Stimulated activated CD8-positive, alpha-beta memory T cell treated with anti-CD3 and anti-CD28 coated beads, Interleukin-12 subunit alpha, Interleukin-12 subunit beta, amount 100 ng/mL, for 4 hours (primary cell): ENCODE measurements around the gene KIF19.

ENCODE experiments used
- DNase-seq: peaks from one replicate; pipeline ENCODE4 v3.0.0-alpha.2; 2020; ENCODE audit warnings: low read depth

Gene KIF19

DNA sequence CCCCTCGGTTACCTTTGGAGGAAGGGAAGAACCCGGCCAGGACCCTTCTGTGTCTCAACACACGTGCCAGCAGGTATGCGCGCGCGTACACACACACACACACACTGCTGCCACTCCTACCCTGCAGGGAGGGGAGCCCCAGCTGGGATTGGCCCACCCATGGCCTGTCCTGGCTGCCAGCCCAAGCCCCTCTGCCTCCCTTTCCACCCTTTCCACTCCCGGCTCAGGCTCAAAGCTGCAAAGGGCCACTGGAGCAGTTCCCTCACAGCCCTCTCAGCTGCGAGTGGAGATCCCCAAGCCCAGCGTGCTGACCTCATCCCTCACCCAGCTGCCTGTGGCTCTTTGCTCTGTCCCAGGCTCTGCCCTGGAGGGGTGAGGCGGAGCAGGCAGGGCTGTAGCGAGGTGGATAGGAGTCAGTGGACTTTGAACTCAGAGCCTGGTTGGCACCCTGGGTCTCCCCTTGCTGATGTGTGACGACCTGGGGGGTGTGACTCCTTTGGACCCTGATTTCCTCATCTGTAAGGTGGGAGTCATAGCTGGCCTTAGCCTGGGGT, 14.5 kb downstream of the KIF19 start:
- DNase-seq = no peak

DNA sequence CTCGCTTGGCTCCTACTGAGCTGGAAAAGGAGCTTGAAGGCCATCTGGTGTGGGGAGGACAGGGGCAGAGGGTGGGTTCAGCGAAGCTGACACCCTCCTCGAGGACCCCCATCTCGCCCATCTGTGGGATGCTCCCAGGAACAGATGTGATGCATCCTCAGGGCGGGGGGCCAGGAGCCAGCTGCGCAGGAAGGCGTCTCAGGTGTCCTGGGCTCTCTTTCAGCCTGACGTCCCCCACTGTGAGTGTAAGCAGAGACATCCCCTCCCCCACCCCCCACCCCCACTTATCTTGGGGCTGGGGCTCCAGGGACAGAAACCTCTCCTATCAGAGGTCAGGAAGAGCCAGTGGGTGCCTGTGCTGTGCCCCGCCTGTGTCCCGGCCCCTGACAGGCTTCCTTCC, 16.2 kb downstream of the KIF19 start:
- DNase-seq = no peak

DNA sequence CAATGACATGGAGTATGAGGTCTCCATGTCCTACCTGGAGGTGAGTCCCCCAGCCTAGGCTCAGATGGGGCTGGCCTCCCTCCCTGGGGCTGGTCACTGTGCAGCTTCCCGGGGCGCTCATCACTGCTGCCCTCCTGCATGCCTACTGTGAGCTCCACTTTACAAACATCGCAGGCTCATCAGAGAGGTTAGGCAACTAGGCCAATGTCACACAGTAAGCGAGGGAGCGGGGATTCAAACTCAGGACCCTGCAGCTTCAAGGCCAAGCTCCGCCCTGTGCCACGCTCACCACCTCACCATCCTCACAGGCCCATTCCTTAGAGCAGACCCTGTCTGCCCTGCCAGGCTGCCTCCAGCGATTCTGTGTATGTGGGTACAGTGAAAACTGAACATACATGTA, 17.1 kb downstream of the KIF19 start:
- DNase-seq = no peak

DNA sequence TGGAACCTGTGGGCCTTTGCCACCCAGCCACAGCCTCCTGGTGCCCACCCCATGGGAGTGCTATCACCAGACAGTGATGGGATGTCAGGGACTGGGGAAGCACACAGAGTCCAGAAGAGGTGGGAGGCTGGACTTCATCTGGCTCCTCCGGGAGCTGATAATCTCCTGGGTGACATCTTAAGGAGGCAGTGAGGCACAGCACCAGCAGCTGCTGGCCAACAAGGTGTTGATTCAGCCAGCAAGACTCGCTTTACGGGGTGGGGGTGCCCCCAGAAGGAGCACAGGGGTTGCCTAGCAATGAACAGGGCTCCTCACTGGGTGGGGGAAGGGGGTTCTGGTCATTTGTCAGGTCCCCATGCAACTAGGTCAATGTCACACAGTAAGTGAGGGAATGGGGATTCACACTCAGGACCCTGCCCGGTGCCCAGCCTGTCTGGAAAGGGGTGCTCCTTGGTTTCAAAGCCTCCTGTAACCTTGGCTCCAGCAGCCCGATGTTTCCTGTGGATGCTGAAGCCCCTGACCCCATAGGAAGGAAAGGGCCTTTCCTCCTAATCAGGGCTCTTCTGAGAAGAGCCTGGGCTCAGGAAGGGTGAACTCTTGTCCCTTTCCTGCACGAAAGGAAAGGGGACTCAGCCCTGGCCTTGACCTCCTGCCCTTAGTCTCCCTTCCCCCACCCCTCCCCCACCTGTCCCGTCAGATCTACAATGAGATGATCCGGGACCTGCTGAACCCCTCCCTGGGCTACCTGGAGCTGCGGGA, 17.7 kb downstream of the KIF19 start:
- DNase-seq = no peak

DNA sequence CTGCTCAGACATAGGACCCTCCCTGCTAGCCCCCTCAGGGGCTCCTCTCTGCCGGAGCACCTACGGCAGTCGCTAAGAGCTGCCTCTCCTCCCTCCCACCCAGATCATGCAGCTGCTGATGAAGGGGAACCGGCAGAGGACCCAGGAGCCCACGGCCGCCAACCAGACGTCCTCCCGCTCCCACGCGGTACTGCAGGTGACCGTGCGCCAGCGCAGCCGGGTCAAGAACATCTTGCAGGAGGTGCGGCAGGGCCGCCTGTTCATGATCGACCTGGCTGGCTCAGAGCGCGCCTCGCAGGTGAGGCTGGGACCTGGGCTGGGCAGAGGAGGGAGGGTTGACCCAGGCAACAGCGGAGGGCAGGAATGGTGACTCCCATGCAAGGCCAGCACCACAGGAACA, 18.6 kb downstream of the KIF19 start:
- DNase-seq = no peak

DNA sequence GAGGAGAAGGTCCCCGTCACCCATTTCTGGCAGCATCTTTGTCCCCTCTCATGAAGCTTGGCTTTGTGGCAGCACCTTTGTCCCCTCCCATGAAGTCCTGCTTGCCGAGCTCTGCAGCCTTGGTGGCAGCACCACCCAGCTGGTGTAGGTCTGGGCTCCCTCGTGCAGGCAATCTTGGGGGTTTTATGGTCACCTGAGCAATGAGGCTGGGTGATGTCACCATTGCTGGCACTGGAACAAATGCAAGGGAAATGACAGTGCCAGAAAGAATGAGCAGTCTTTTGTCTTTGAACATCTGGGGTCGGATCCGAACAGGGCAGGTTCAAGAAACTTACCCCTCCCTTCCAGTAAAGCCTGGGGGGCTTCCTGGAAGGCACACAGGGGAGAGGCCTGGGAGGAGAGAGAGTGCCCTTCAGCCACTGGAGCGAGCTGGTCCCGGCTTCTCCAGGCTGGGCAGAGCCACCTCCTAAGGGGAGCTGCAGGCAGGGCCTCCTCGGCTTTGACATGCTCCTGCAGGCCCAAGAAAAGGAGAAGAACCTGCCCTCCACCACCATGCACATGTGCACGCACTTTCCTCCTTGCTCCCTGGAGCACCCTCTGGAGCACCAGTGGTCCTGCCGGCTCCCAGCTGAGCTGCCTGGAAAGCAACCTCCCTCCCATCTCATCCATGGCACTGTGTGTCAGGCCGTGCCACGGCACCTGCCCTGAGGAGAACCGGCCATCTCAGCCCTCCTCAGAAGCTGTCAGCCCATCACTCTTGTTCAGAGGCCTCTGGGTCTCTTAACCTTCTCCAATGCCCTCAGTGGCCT, 19.6 kb downstream of the KIF19 start:
- no peak for DNase-seq

DNA sequence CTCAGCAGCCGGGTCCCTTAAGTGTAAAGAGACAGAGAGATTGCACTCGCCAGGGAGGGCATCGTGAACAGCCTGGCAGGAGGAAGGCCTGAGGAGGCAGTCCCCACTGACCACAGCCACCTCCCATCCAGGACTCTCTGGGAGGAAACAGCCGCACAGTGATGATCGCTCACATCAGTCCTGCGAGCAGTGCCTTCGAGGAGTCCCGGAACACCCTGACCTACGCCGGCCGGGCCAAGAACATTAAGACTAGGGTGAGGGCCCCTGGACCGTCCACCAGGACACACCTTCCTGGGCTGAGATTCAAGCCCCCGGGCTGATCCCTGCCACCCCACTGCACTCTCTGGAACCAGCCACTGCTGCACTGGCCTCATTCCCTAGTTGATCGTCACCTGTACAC, 21.6 kb downstream of the KIF19 start:
- no peak for DNase-seq

DNA sequence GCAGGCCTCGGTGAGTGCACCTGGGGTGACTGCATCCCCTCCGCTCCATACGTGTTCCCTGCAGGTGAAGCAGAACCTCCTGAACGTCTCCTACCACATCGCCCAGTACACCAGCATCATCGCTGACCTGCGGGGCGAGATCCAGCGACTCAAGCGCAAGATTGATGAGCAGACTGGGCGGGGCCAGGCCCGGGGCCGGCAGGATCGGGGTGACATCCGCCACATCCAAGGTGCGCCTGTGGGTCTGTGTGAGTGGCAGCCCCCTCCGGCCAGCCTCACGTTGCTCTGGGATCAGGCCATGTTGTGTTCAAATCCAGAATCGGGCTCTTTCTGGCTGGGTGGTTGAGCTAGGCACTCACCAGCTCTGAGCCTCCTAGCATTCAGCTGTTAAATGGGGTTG, 23.1 kb downstream of the KIF19 start:
- DNase-seq = no peak

DNA sequence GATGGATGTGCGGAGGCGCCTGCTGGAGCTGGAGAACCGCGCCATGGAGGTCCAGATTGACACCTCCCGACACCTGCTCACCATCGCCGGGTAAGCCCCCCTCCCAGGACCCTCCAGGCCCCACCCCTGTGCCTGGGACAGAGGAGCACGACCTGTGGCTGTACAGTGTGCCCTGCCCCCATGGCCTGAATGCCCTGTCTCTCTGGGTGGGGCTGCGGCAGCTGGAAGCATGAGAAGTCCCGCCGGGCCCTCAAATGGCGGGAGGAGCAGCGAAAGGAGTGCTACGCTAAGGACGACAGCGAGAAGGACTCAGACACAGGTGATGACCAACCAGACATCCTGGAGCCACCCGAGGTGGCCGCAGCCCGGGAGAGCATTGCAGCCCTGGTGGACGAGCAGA, 24.5 kb downstream of the KIF19 start:
- no peak for DNase-seq

DNA sequence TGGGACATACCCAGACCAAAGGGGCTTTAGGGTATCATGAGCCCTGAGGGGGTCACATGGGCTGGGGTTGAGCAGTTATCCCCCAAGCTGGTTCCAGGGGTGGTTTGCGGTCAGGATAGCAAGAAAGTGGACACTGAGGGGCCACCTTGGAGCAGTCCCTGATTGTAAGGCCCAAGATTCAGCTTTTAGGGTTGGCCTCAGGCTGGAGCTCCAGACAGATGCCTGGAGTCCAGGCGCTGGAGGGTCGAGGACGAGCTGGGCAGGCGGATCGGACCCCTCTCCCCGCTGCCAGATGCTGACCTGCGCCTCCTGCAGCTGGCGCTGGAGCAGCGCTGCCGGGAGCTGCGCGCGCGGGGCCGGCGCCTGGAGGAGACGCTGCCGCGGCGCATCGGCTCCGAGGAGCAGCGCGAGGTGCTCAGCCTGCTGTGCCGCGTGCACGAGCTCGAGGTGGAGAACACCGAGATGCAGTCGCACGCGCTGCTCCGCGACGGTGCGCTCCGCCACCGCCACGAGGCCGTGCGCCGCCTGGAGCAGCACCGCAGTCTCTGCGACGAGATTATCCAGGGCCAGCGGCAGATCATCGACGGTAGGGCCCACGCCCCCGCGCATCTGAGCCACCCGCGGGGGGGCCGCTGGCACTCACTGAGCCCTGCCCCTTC, 25.7 kb downstream of the KIF19 start:
- no peak for DNase-seq

DNA sequence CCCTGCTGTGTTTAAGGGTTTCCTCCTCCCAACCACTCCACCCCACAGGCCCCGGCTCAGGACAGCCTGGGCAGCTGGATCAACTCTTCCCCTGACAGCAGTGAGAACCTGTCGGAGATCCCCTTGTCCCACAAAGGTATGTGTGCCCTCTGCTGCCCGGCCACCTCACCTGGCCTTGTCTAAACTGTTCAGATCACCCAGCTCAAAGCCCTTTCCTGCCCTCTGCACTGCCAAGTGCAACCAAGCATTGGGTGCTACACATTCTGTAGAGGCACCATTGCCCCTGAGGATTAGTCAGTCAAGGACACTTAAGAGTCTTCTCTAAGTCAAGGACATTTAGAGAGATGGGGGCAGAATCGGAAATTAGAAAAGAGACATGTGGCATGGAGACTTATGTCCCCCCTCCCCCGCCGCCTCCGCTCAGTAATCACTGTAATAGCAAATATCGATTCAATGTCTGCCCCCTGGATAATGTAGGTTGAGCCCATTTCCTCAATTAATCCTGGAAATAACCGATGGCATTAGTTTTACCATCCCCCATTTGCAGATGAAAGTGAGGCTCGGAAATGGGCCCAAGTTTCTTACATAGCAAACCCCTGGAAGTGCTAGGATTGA, 27.5 kb downstream of the KIF19 start:
- DNase-seq = no peak

DNA sequence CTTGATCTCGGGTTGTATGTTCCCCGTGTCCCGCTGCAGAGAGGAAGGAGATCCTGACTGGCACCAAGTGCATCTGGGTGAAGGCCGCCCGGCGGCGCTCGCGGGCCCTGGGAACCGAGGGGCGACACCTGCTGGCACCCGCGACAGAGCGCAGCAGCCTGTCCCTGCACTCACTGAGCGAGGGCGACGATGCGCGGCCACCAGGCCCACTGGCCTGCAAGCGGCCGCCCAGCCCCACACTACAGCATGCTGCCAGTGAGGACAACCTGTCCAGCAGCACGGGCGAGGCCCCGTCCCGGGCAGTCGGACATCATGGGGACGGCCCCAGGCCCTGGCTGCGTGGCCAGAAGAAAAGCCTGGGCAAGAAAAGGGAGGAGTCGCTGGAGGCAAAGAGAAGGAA, 28.1 kb downstream of the KIF19 start:
- DNase-seq = no peak

DNA sequence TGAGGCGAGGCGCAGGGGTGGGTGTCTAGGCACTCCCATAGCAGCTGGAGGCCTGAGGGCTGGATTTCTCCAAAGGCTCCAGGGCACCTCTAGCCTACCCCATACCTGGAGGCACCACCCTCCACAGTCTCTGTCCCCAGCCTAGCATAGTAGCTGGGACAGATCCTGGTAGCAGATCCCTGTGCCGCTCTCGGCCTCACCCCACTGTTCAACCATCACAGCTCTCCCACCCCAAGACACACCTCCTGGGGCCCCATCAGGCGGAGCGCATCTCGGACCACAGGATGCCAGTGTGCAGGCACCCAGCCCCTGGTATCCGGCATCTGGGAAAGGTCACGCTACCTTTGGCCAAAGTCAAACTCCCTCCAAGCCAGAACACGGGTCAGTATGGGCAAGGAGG, 28.5 kb downstream of the KIF19 start:
- no peak for DNase-seq

DNA sequence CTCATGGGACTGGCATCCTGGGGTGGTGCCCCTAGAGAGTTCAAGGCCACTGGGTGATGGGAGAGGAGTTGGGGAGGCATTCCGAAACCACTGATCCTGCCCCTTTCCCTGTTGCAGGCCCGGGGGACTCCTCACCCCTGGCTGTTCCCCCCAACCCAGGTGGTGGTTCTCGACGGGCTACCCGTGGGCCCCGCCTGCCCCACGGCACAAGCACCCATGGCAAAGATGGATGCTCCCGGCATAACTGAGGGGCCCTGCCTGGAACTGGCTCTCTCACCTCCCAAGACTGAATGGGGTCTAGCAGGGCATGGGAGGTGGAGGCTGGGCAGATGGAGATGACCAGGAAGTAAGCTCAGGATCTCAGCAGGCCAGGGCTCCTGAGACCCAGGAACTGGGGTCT, 29.0 kb downstream of the KIF19 start:
- no peak for DNase-seq

DNA sequence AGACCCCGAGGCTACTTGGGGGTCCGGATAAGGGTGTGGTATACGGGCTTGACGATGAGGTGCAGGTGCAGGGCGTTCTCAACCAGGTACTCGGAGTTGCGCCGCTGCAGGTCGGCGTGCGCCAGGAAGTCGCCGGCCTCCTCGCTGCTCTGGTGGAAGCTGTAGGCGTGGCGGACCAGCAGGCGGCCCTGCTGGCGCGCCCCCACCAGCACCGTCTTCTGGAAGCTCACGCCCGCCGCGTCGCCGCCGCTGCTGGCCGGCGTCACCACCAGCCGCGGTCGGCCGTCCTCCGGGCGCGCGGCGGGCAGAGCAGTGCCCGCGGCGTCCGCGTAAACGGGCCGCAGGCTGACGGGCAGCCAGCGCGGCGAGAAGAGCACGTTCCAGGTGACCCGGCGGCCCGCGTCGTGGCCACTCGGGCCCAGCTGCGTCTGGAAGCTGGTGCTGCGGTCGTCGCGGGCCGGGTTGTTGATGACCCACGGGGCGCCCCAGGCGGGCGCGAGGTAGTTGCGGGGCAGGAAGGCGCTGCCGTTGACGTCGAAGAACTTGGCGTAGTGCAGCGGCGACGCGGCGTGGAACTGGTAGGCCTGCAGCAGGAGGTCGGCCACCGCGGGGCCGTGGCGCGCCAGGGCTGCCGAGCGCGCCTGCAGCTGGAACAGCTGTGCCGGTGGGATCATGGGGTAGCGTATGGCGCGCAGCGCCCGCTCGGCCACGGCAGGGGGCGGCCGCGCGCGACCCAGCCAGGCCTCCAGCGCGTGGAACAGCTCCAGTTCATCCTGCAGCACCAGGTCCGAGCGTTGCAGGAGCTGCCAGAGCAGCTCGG, 30.8 kb downstream of the KIF19 start:
- no peak for DNase-seq

DNA sequence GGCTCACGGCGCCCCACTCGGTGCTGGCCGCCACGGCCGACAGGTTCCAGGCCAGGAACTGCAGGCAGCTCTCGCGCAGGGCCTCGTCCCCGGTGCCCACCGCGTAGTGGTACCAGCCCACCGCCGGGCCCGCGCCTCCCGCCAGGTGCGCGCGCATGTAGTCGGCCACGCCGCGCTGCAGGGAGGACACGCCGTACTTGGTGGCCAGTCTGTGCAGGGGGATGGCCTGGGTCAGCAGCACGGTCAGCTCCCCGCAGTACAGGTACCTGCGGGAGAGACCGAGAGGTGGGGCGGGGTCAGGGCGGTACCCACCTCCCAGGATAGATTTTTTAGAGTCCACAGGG, 31.4 kb downstream of the KIF19 start:
- no peak for DNase-seq

DNA sequence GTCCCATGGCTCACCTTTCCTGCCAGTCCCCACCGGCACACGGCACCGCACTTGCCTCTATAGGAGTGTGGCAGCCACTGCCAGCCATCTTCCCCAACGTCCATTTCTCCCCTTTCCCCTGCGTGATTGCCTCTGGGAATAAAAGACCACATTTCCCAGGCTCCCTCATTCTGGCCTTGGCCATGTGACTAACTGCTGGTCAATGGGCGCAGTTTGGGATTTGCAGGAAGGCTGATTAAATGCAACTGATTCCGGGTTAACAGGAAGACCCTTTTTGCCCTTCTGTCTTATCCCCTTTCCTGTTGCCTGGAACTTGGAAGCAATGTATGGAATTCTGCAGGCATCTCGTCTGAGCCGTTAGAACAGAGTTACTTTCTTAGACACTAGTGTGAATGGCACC, 32.7 kb downstream of the KIF19 start:
- DNase-seq = no peak

DNA sequence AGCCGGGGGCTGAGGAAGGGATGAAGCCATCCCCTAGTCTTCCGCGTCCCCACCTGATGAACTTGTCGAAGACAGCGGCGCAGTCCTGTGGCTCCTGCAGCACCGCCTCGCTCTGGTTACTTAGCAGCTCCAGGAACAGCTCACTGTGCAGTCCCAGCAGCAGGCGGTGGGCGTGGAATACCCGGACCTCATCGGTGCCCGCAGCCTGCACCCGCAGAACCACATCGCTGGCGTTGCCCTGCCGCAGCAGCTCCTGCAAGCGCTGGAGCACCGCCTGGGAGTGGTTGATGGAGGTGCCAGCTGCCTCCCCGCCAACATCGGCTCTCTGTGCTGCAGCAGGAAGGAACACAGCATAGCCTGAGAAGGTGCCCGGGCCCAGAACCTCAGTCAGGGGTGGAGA, 33.9 kb downstream of the KIF19 start:
- no peak for DNase-seq

DNA sequence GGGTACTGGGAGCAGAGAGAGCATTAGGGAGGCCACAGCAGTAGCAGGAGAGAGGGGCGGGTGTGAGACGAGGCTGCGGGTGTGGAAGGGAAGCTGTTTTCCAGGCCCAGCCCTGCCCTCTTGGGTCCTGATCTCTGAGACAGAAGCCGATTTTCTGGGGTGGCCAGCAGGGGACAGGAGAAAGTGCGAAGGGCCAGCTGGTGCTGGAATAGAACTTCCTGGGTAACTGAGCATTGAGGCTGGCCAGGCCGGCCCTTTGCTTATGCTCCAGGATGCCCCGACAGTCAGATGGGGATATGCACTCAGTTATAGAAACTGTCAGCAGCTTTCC, 34.8 kb downstream of the KIF19 start:
- no peak for DNase-seq

DNA sequence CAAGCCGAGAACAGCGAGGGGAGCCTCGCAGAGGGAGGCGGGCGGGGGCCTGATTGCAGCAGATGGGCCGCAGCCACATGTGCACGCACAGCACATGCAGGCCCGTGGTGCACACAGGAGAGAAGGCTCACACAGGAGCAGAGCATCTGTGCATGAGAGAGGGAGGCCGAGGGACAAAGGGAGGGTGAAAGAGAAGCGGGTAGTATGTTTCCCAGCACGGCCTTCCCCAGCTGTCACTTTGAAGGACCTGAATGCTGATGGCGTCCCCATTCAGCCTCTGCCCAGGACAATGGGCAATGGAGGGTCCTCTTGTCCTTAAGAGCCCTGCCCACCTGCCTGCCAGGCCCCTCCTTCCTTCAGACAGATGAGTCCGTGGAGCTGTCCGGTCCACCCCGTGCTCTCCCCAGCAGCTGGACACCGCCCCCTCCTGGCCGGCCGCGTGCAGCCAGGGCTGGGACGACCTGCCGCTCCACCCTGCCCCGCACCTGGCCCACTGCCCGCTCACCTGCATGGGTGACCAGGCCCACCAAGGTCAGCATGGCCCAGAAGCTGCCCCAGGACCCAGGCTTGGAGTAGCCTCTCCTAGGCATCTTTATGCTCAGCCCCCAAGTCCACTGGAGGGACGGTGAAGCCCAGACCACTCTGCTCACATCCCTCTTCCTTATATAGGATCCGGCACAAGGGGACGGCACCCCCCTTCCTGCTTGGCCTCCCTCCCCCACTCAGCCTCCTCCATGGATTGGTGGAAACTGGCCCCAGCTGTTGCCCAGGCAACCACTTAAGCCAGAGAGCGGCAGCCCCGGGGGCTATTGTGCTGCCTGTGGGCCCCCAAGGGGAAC, 35.4 kb downstream of the KIF19 start, which contains the start of gene BTBD17:
BTBD17 (minus strand) TSS at position 639 of the 839 bp plus-strand sequence; CDS start at position 590, 49 bp downstream.
- no peak for DNase-seq

DNA sequence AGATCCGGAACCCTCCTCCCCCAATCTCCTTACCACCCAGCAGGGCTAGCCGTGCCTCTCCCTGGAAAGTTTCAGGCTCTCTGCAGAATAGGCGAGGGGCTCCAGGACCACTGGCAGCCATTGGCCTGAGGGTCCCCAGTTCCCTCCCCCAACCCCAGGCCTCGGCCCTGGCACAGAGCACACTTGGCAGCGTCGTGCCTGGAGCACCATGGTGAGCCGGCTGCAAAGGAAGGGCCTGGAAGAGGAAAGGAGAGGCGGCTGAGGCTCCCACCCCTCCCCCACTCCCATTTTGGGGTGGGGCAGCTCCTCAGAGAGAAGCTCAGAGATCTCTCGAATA, 36.0 kb downstream of the KIF19 start:
- DNase-seq = no peak
